ENCODE results near the gene SCYGR2. TPM values are rescaled to one million over a fixed set of nuclear protein-coding genes. Genes with fewer than 3 reads are reported as not detected.

SCYGR2 gene
- total and polyA plus RNA-seq, 2 donors (not counting 3 experiments of a cell fraction or from before 2014, with no cell fraction given), result not detected

- POLR2A ChIA-PET, result no interaction called here
- CTCF ChIA-PET, result no interaction called here
Measured at GRCh38 chr2:227597998-227598397, 695 bp upstream of the SCYGR2 start.

More at GRCh38 chr2:227597998-227598397, 695 bp upstream of the SCYGR2 start:
- no peak overlapping the region for H3K4me2 ChIP-seq (ENCODE audit: insufficient read depth, low read length)
- no peaks in the 10 kb centered on the region for H3K9me3 ChIP-seq (replicated peaks; ENCODE audit: control insufficient read depth, insufficient read depth, low read length)
- H4K20me1 ChIP-seq (replicated peaks; ENCODE audit: control insufficient read depth, extremely low read depth, insufficient read depth, low read length), result no peaks in the 10 kb centered on the region
- no peaks in the 10 kb centered on the region for H3K9me1 ChIP-seq (replicated peaks; ENCODE audit: control insufficient read depth, extremely low read depth, insufficient read depth, low read length)
- dilution Hi-C loops (cut with MboI; ENCODE audit: extremely low pct_ligation_motif_present, low sequenced_read_pairs) (no loop called here), intact Hi-C loops (cut with micrococcal nuclease) (no loop called here)
- no peak for FAIRE-seq
- H3K9ac ChIP-seq (replicated peaks; ENCODE audit: extremely low read depth, insufficient read depth, low read length), result no peak overlapping the region
- H3K4me1 ChIP-seq (ENCODE audit: control insufficient read depth, extremely low read depth, insufficient read depth, low read length), result no peaks in the 10 kb centered on the region
- BruUV-seq (replicated peaks), result no TSS peak
- no peaks in the 10 kb centered on the region for H3K36me3 ChIP-seq (ENCODE audit: control insufficient read depth in 2 of 2, extremely low read depth in 1 of 2, insufficient read depth in 2 of 2, low read length in 2 of 2)
- no peak overlapping the region for H2AFZ ChIP-seq (ENCODE audit: low read depth, low read length)
- peaks cover 2 to 4% of the 10 kb centered on the region in 2 experiments for H3K27me3 ChIP-seq (ENCODE audit: control insufficient read depth in 2 of 2, insufficient read depth in 2 of 2, low read length in 2 of 2)
- H3K79me2 ChIP-seq (ENCODE audit: control insufficient read depth, insufficient read depth, low read length), result no peaks in the 10 kb centered on the region
- TF ChIP-seq JUN (IDR thresholded peaks at IDR 0.05; ENCODE audit: borderline replicate concordance, insufficient read depth, insufficient read length, low read depth), result no peak
- no peak for TF ChIP-seq EZH2 (IDR thresholded peaks at IDR 0.05; ENCODE audit: borderline replicate concordance, low read depth, low read length, severe bottlenecking)
- no peak for TF ChIP-seq POLR2A (IDR thresholded peaks at IDR 0.05; ENCODE audit: low read depth, low read length)
- TF ChIP-seq POLR2AphosphoS5 (IDR thresholded peaks at IDR 0.05; ENCODE audit: insufficient read depth, low read depth, low read length), result no peak
- no peak for TF ChIP-seq MYC (IDR thresholded peaks at IDR 0.05; ENCODE audit: low read depth, low read length)
- TF ChIP-seq FOS (IDR thresholded peaks at IDR 0.05; ENCODE audit: borderline replicate concordance, insufficient read depth, low read length), result no peak
- TF ChIP-seq, protein P1, sequence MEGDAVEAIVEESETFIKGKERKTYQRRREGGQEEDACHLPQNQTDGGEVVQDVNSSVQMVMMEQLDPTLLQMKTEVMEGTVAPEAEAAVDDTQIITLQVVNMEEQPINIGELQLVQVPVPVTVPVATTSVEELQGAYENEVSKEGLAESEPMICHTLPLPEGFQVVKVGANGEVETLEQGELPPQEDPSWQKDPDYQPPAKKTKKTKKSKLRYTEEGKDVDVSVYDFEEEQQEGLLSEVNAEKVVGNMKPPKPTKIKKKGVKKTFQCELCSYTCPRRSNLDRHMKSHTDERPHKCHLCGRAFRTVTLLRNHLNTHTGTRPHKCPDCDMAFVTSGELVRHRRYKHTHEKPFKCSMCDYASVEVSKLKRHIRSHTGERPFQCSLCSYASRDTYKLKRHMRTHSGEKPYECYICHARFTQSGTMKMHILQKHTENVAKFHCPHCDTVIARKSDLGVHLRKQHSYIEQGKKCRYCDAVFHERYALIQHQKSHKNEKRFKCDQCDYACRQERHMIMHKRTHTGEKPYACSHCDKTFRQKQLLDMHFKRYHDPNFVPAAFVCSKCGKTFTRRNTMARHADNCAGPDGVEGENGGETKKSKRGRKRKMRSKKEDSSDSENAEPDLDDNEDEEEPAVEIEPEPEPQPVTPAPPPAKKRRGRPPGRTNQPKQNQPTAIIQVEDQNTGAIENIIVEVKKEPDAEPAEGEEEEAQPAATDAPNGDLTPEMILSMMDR (IDR thresholded peaks at IDR 0.05; ENCODE audit: extremely low read depth in 1 of 2, insufficient read depth in 1 of 2, low read depth in 1 of 2, low read length in 2 of 2), result no peak
- no peak for TF ChIP-seq MAX (IDR thresholded peaks at IDR 0.05; ENCODE audit: insufficient read depth, insufficient read length)
- TF ChIP-seq GATA2 (IDR thresholded peaks at IDR 0.05; ENCODE audit: insufficient read depth, insufficient read length, low read depth, low read length), result no peak
- no peak for DNase-seq (ENCODE audit: low read depth, low spot score)
- no peak overlapping the region for H3K27ac ChIP-seq (ENCODE audit: insufficient read depth, low read depth, low read length)
- no peak overlapping the region for H3K4me3 ChIP-seq (replicated peaks in 1 of 3; ENCODE audit: insufficient read depth in 1 of 3, low read depth in 1 of 3, low read length in 3 of 3)
